Liver (tissue), 9 donors: ENCODE measurements around the gene AIDA. TPM values are rescaled to one million over a fixed set of nuclear protein-coding genes. Genes with fewer than 3 reads are reported as not detected.

Experiments used
- DNase-seq: peaks from one replicate; pipeline ENCODE4 v3.0.0-alpha.2; 2017; ENCODE audit warnings: low spot score
- H3K27ac ChIP-seq, 2 donors: one replicate each; pipeline ENCODE4 v1.7.0; 2013; ENCODE audit warnings: inconsistent platforms in 2 of 2, low read length in 2 of 2, control low read depth in 1 of 2, low read depth in 1 of 2, mild to moderate bottlenecking in 1 of 2
- H3K27me3 ChIP-seq, 4 donors: one replicate each; pipeline versions ENCODE4 v1.6.1 to v1.7.0; 2013; ENCODE audit warnings: low read length in 3 of 4, inconsistent platforms in 1 of 4, mild to moderate bottlenecking in 1 of 4, moderate library complexity in 1 of 4; ENCODE audit not compliant: control insufficient read depth in 4 of 4, insufficient read depth in 4 of 4
- H3K36me3 ChIP-seq, 4 donors: one replicate each; pipeline versions ENCODE4 v1.6.1 to v1.7.0; 2013; ENCODE audit warnings: low read length in 3 of 4, mild to moderate bottlenecking in 3 of 4, low read depth in 1 of 4, moderate library complexity in 1 of 4; ENCODE audit not compliant: control insufficient read depth in 4 of 4, insufficient read depth in 3 of 4
- H3K4me1 ChIP-seq, 4 donors: one replicate each; pipeline versions ENCODE4 v1.6.1 to v1.7.0; 2013; ENCODE audit warnings: low read length in 3 of 4, mild to moderate bottlenecking in 3 of 4, moderate library complexity in 1 of 4; ENCODE audit not compliant: control insufficient read depth in 4 of 4, insufficient read depth in 4 of 4
- H3K4me3 ChIP-seq, 3 donors: one replicate each; pipeline versions ENCODE4 v1.6.1 to v1.7.0; 2013; ENCODE audit warnings: low read length in 3 of 3, control low read depth in 1 of 3, low read depth in 1 of 3, mild to moderate bottlenecking in 1 of 3
- H3K9ac ChIP-seq, 2 donors: one replicate each; pipeline ENCODE4 v1.7.0; 2013; ENCODE audit warnings: low read length in 2 of 2, mild to moderate bottlenecking in 2 of 2, moderate library complexity in 2 of 2, control low read depth in 1 of 2, low read depth in 1 of 2
- H3K9me3 ChIP-seq, 4 donors: one replicate each; pipeline versions ENCODE4 v1.6.1 to v1.7.0; 2013; ENCODE audit warnings: low read length in 3 of 4; ENCODE audit not compliant: control insufficient read depth in 4 of 4
- FOXA2 ChIP-seq: IDR thresholded peaks from 2 replicates; pipeline ENCODE4 v1.6.1; 2016; ENCODE audit warnings: antibody characterized with exemption
- GABPA ChIP-seq, 2 donors: IDR thresholded peaks in 1 of 2; conservative IDR thresholded peaks in 1 of 2; 2 replicates each; pipeline ENCODE4 v1.6.1; 2016; ENCODE audit warnings: antibody characterized with exemption in 2 of 2, mild to moderate bottlenecking in 1 of 2, moderate library complexity in 1 of 2
- HNF4A ChIP-seq, 2 donors: conservative IDR thresholded peaks; 2 replicates each; pipeline ENCODE4 v1.6.1; 2016; ENCODE audit warnings: antibody characterized with exemption in 2 of 2, mild to moderate bottlenecking in 2 of 2
- HNF4G ChIP-seq: IDR thresholded peaks from 2 replicates; pipeline ENCODE4 v1.6.1; 2016; ENCODE audit warnings: antibody characterized with exemption
- JUND ChIP-seq, 2 donors: IDR thresholded peaks; 2 replicates each; pipeline ENCODE4 v1.6.1; 2016; ENCODE audit warnings: antibody characterized with exemption in 2 of 2
- MAX ChIP-seq: IDR thresholded peaks from 2 replicates; pipeline ENCODE4 v1.6.1; 2016; ENCODE audit warnings: antibody characterized with exemption
- NR2F2 ChIP-seq: IDR thresholded peaks from 2 replicates; pipeline ENCODE4 v1.6.1; 2016; ENCODE audit warnings: antibody characterized with exemption
- RAD21 ChIP-seq, 2 donors: IDR thresholded peaks; 2 replicates each; pipeline ENCODE4 v1.6.1; 2016; ENCODE audit warnings: antibody characterized with exemption in 2 of 2, mild to moderate bottlenecking in 2 of 2
- REST ChIP-seq: IDR thresholded peaks from 2 replicates; pipeline ENCODE4 v1.6.1; 2016; ENCODE audit warnings: antibody characterized with exemption, mild to moderate bottlenecking
- RXRA ChIP-seq, 2 donors: IDR thresholded peaks; 2 replicates each; pipeline ENCODE4 v1.6.1; 2017 to 2018; ENCODE audit warnings: antibody characterized with exemption in 2 of 2, mild to moderate bottlenecking in 1 of 2
- SP1 ChIP-seq: IDR thresholded peaks from 2 replicates; pipeline ENCODE4 v1.6.1; 2018; ENCODE audit warnings: antibody characterized with exemption, mild to moderate bottlenecking
- TAF1 ChIP-seq: conservative IDR thresholded peaks from 2 replicates; pipeline ENCODE4 v1.6.1; 2016; ENCODE audit warnings: antibody characterized with exemption, mild to moderate bottlenecking
- WGBS: extraction: QIAGEN DNeasy Blood & Tissue Kit; methylation state at CpG from one replicate; pipeline ENCODE4 v1.1.7; 2013; 5-methylcytosine and 5-hydroxymethylcytosine counted together
- polyA plus RNA-seq, 2 donors: library from polyadenylated mRNA; stranded (reverse) in 1 of 2; unstranded in 1 of 2; fragments of 200-250 nt in 1 of 2; fragments of >200 nt in 1 of 2; fragmentation: Nextera tagmentation in 1 of 2; extraction: Ambion mirVana in 1 of 2; gene quantifications; one replicate each; pipeline versions ENCODE4 v1.2.1 to v1.2.3, GENCODE V29; 2013 to 2015
- total RNA-seq, 2 donors: library from RNA; depleted of rRNA; stranded (reverse); fragments of >200 nt; gene quantifications; one replicate each; pipeline ENCODE4 v1.2.3, GENCODE V29; 2014
- TF ChIP-seq, protein P1 (sequence below): fragments of 150-350 bp; IDR thresholded peaks from 2 replicates; pipeline ENCODE4 v1.5.1; 2017; ENCODE audit warnings: improper control_type of control experiment, low read depth, low read length; ENCODE audit not compliant: missing input control
- TF ChIP-seq, protein P2 (sequence below): IDR thresholded peaks from 2 replicates; pipeline ENCODE4 v1.6.1; 2016; ENCODE audit warnings: antibody characterized with exemption
- donor health status: healthy.
- donor health status: healthy.
- donor health status: healthy.
- donor health status: healthy.
- donor health status: healthy.

Gene AIDA
- total and polyA plus RNA-seq, 4 donors: 9.3 to 48.2 (median 21.5) TPM

GRCh38 chr1:222734740-222735139 lies 22.4 kb upstream of the AIDA start:
- H3K27ac ChIP-seq: no peak overlapping the region
- WGBS: 87% methylated on average over 1 of the region's 1 CpG
- H3K27me3 ChIP-seq: no peaks in the 10 kb centered on the region
- peaks cover 3 to 61% (median 42%) of the 10 kb centered on the region in 4 donors for H3K36me3 ChIP-seq
- H3K4me3 ChIP-seq: no peak overlapping the region
- no peak for DNase-seq
- no peaks in the 10 kb centered on the region for H3K4me1 ChIP-seq
- no peak overlapping the region for H3K9ac ChIP-seq
- TF ChIP-seq, protein P1, sequence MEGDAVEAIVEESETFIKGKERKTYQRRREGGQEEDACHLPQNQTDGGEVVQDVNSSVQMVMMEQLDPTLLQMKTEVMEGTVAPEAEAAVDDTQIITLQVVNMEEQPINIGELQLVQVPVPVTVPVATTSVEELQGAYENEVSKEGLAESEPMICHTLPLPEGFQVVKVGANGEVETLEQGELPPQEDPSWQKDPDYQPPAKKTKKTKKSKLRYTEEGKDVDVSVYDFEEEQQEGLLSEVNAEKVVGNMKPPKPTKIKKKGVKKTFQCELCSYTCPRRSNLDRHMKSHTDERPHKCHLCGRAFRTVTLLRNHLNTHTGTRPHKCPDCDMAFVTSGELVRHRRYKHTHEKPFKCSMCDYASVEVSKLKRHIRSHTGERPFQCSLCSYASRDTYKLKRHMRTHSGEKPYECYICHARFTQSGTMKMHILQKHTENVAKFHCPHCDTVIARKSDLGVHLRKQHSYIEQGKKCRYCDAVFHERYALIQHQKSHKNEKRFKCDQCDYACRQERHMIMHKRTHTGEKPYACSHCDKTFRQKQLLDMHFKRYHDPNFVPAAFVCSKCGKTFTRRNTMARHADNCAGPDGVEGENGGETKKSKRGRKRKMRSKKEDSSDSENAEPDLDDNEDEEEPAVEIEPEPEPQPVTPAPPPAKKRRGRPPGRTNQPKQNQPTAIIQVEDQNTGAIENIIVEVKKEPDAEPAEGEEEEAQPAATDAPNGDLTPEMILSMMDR: no peak
- TF ChIP-seq, protein P2, sequence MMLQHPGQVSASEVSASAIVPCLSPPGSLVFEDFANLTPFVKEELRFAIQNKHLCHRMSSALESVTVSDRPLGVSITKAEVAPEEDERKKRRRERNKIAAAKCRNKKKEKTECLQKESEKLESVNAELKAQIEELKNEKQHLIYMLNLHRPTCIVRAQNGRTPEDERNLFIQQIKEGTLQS: no peak
- TF ChIP-seq RAD21 (IDR thresholded peaks at IDR 0.05) (no peak), FOXA2 (no peak), NR2F2 (no peak), JUND (IDR thresholded peaks at IDR 0.05) (no peak), GABPA (IDR thresholded peaks at IDR 0.05 in 1 of 2, conservative IDR thresholded peaks at IDR 0.05 in 1 of 2) (no peak), SP1 (no peak), REST (no peak), TAF1 (no peak), HNF4G (no peak), HNF4A (conservative IDR thresholded peaks at IDR 0.05) (no peak), RXRA (IDR thresholded peaks at IDR 0.05) (no peak)
- no peaks in the 10 kb centered on the region for H3K9me3 ChIP-seq

GRCh38 chr1:222732216-222733159 lies 20.2 kb upstream of the AIDA start:
- no peak overlapping the region for H3K4me3 ChIP-seq
- no peaks in the 10 kb centered on the region for H3K9me3 ChIP-seq
- no peaks in the 10 kb centered on the region for H3K27me3 ChIP-seq
- H3K27ac ChIP-seq: no peak overlapping the region
- peaks cover 5 to 82% (median 63%) of the 10 kb centered on the region in 4 donors for H3K36me3 ChIP-seq
- no peak for TF ChIP-seq HNF4G
- TF ChIP-seq NR2F2: no peak
- no peak for TF ChIP-seq RAD21 (IDR thresholded peaks at IDR 0.05)
- no peak for TF ChIP-seq MAX
- TF ChIP-seq, protein P2: no peak
- H3K4me1 ChIP-seq: no peaks in the 10 kb centered on the region
- no peak for DNase-seq
- WGBS: 91% methylated on average over 3 of the region's 3 CpGs
- H3K9ac ChIP-seq: no peak overlapping the region
